Muscle layer of duodenum (tissue), 2 donors: ENCODE results near the gene RCN1.
A peak's percentile ranks its signal among the peaks of the same experiment; 100 is the strongest.

Experiments
- H3K27ac ChIP-seq: one replicate; pipeline ENCODE4 v1.7.0; 2013; ENCODE audit warnings: mild to moderate bottlenecking, low read length
- H3K27me3 ChIP-seq: one replicate; pipeline ENCODE4 v1.7.0; 2013; ENCODE audit warnings: low read depth, mild to moderate bottlenecking, control low read depth, low read length
- H3K36me3 ChIP-seq, 2 donors: one replicate each; pipeline ENCODE4 v1.7.0; 2013; ENCODE audit warnings: low read length in 2 of 2, control low read depth in 1 of 2, mild to moderate bottlenecking in 1 of 2; ENCODE audit not compliant: insufficient read depth in 2 of 2, control insufficient read depth in 1 of 2
- H3K4me1 ChIP-seq, 2 donors: one replicate each; pipeline ENCODE4 v1.7.0; 2013; ENCODE audit warnings: low read length in 2 of 2, mild to moderate bottlenecking in 2 of 2, control low read depth in 1 of 2, moderate library complexity in 1 of 2; ENCODE audit not compliant: insufficient read depth in 2 of 2, control insufficient read depth in 1 of 2
- H3K4me3 ChIP-seq, 2 donors: one replicate each; pipeline ENCODE4 v1.7.0; 2013; ENCODE audit warnings: low read length in 2 of 2, low read depth in 1 of 2, mild to moderate bottlenecking in 1 of 2
- H3K9me3 ChIP-seq, 2 donors: one replicate each; pipeline ENCODE4 v1.7.0; 2013; ENCODE audit warnings: low read length in 2 of 2, control low read depth in 1 of 2, mild to moderate bottlenecking in 1 of 2; ENCODE audit not compliant: control insufficient read depth in 1 of 2
- donor health status: healthy.

The RCN1 gene

GRCh38 chr11:32090545-32091370 lies at the start of gene RCN1:
Gene RCN1 (plus strand): TSS chr11:32091074. CDS start chr11:32091197, 123 bp downstream.
- Histone ChIP-seq H3K9me3 (no peaks in the 10 kb centered on the region), H3K27ac (peak within 1 kb of the TSS; percentile 79), H3K4me1 (peaks cover 11 to 24% of the 10 kb centered on the region in 2 donors), H3K4me3 (peak within 1 kb of the TSS; percentile 71 to 90), H3K36me3 (peaks cover 0 to 6% of the 10 kb centered on the region in 2 donors), H3K27me3 (no peaks in the 10 kb centered on the region)

- no peaks in the 10 kb centered on the region for H3K9me3 ChIP-seq
Measured at GRCh38 chr11:32043737-32044136, 47.1 kb upstream of the RCN1 start.

GRCh38 chr11:32044158-32044863 lies 46.6 kb upstream of the RCN1 start:
- Histone ChIP-seq H3K9me3 (no peaks in the 10 kb centered on the region), H3K4me3 (no peak overlapping the region)

More at GRCh38 chr11:32043737-32044136, 47.1 kb upstream of the RCN1 start:
- no peaks in the 10 kb centered on the region for H3K27me3 ChIP-seq
- no peaks in the 10 kb centered on the region for H3K4me1 ChIP-seq
- H3K36me3 ChIP-seq = no peaks in the 10 kb centered on the region
- H3K27ac ChIP-seq = no peak overlapping the region
- no peak overlapping the region for H3K4me3 ChIP-seq

GRCh38 chr11:32045456-32045855 lies 45.4 kb upstream of the RCN1 start:
- Histone ChIP-seq H3K36me3 (no peaks in the 10 kb centered on the region), H3K4me1 (no peaks in the 10 kb centered on the region), H3K27ac (no peak overlapping the region), H3K27me3 (no peaks in the 10 kb centered on the region), H3K9me3 (no peaks in the 10 kb centered on the region), H3K4me3 (no peak overlapping the region)

More at GRCh38 chr11:32044158-32044863, 46.6 kb upstream of the RCN1 start:
- H3K4me1 ChIP-seq = no peaks in the 10 kb centered on the region
- H3K27me3 ChIP-seq = no peaks in the 10 kb centered on the region
- no peak overlapping the region for H3K27ac ChIP-seq
- no peaks in the 10 kb centered on the region for H3K36me3 ChIP-seq

GRCh38 chr11:32050264-32050663 lies 40.6 kb upstream of the RCN1 start:
- H3K4me3 ChIP-seq = no peak overlapping the region
- no peaks in the 10 kb centered on the region for H3K9me3 ChIP-seq
- no peaks in the 10 kb centered on the region for H3K36me3 ChIP-seq
- no peaks in the 10 kb centered on the region for H3K4me1 ChIP-seq
- H3K27me3 ChIP-seq = no peaks in the 10 kb centered on the region
- no peak overlapping the region for H3K27ac ChIP-seq

- Histone ChIP-seq H3K4me1 (no peaks in the 10 kb centered on the region), H3K9me3 (no peaks in the 10 kb centered on the region), H3K4me3 (no peak overlapping the region), H3K27ac (no peak overlapping the region), H3K27me3 (no peaks in the 10 kb centered on the region), H3K36me3 (no peaks in the 10 kb centered on the region)
Measured at GRCh38 chr11:32052215-32052614, 38.7 kb upstream of the RCN1 start.

GRCh38 chr11:32053151-32053888 lies 37.6 kb upstream of the RCN1 start:
- H3K27ac ChIP-seq = no peak overlapping the region
- no peaks in the 10 kb centered on the region for H3K36me3 ChIP-seq
- H3K4me3 ChIP-seq = no peak overlapping the region
- no peaks in the 10 kb centered on the region for H3K9me3 ChIP-seq
- no peaks in the 10 kb centered on the region for H3K4me1 ChIP-seq
- no peaks in the 10 kb centered on the region for H3K27me3 ChIP-seq

- Histone ChIP-seq H3K36me3 (no peaks in the 10 kb centered on the region), H3K4me1 (no peaks in the 10 kb centered on the region), H3K27me3 (no peaks in the 10 kb centered on the region), H3K27ac (no peak overlapping the region), H3K4me3 (no peak overlapping the region), H3K9me3 (no peaks in the 10 kb centered on the region)
Measured at GRCh38 chr11:32055861-32056260, 35.0 kb upstream of the RCN1 start.

GRCh38 chr11:32056438-32056837 lies 34.4 kb upstream of the RCN1 start:
- Histone ChIP-seq H3K9me3 (no peaks in the 10 kb centered on the region), H3K36me3 (no peaks in the 10 kb centered on the region)

GRCh38 chr11:32059686-32060462 lies 31.0 kb upstream of the RCN1 start:
- no peaks in the 10 kb centered on the region for H3K36me3 ChIP-seq
- H3K9me3 ChIP-seq = no peaks in the 10 kb centered on the region
- no peak overlapping the region for H3K27ac ChIP-seq
- no peak overlapping the region for H3K4me3 ChIP-seq
- no peaks in the 10 kb centered on the region for H3K27me3 ChIP-seq
- no peaks in the 10 kb centered on the region for H3K4me1 ChIP-seq

More at GRCh38 chr11:32056438-32056837, 34.4 kb upstream of the RCN1 start:
- H3K4me1 ChIP-seq = no peaks in the 10 kb centered on the region
- H3K27ac ChIP-seq = no peak overlapping the region
- H3K27me3 ChIP-seq = no peaks in the 10 kb centered on the region
- H3K4me3 ChIP-seq = no peak overlapping the region
